ENCODE results near the gene SLC2A13. TPM values are rescaled to one million over a fixed set of nuclear protein-coding genes. Genes with fewer than 3 reads are reported as not detected.

The SLC2A13 gene
- total RNA-seq, 1 experiment from 2014 or later = 12.1 TPM

GRCh38 chr12:40068416-40068815 is 37.5 kb downstream of the SLC2A13 start:
- H3K27ac ChIP-seq (ENCODE audit: low read length) = no peak overlapping the region
- no TSS peak for BruUV-seq (replicated peaks)
- in situ Hi-C loops (cut with HindIII; ENCODE audit: low pct_unique_long_range_greater_than_20kb, low sequenced_read_pairs) = no loop called here
- TF ChIP-seq REST (IDR thresholded peaks at IDR 0.05; ENCODE audit: insufficient read depth in 1 of 2, low read depth in 2 of 2, low read length in 1 of 2) (no peak), TCF7L2 (IDR thresholded peaks at IDR 0.05; ENCODE audit: low read depth, low read length) (no peak), POLR2AphosphoS5 (IDR thresholded peaks at IDR 0.05; ENCODE audit: low read depth, low read length) (no peak), SIN3A (IDR thresholded peaks at IDR 0.05; ENCODE audit: borderline replicate concordance, insufficient read depth, low read depth, low read length) (no peak), CTCF (IDR thresholded peaks at IDR 0.05) (no peak)
- DNase-seq (ENCODE audit: low read depth, low spot score) (no peak), ATAC-seq (no peak)
- H3K4me3 ChIP-seq (ENCODE audit: low read depth in 2 of 2, low read length in 2 of 2) = no peak overlapping the region
- ChIA-PET POLR2A (no interaction called here), CTCF (no interaction called here)
- no peaks in the 10 kb centered on the region for H3K36me3 ChIP-seq (ENCODE audit: control insufficient read depth, insufficient read depth, low read length)
- no peaks in the 10 kb centered on the region for H3K9me3 ChIP-seq (ENCODE audit: control insufficient read depth, insufficient read depth, low read depth, low read length)
- H3K4me1 ChIP-seq (ENCODE audit: control insufficient read depth, insufficient read depth, low read length) = no peaks in the 10 kb centered on the region
- H3K27me3 ChIP-seq (ENCODE audit: control insufficient read depth, insufficient read depth, low read length) = no peaks in the 10 kb centered on the region
- intact Hi-C loops (cut with micrococcal nuclease; ENCODE audit: unreplicated experiment) = no loop called here

- H3K27me3 ChIP-seq (ENCODE audit: control insufficient read depth, insufficient read depth, low read length) = no peaks in the 10 kb centered on the region
- no peak for ATAC-seq
- H3K4me1 ChIP-seq (ENCODE audit: control insufficient read depth, insufficient read depth, low read length) = no peaks in the 10 kb centered on the region
- H3K4me3 ChIP-seq (ENCODE audit: low read depth in 2 of 2, low read length in 2 of 2) = no peak overlapping the region
- TF ChIP-seq REST (IDR thresholded peaks at IDR 0.05; ENCODE audit: insufficient read depth in 1 of 2, low read depth in 2 of 2, low read length in 1 of 2) (no peak), TCF7L2 (IDR thresholded peaks at IDR 0.05; ENCODE audit: low read depth, low read length) (no peak), POLR2AphosphoS5 (IDR thresholded peaks at IDR 0.05; ENCODE audit: low read depth, low read length) (no peak), CTCF (IDR thresholded peaks at IDR 0.05) (no peak), SIN3A (IDR thresholded peaks at IDR 0.05; ENCODE audit: borderline replicate concordance, insufficient read depth, low read depth, low read length) (no peak)
- intact Hi-C loops (cut with micrococcal nuclease; ENCODE audit: unreplicated experiment) = no loop called here
- in situ Hi-C loops (cut with HindIII; ENCODE audit: low pct_unique_long_range_greater_than_20kb, low sequenced_read_pairs) = no loop called here
- no peak overlapping the region for H3K27ac ChIP-seq (ENCODE audit: low read length)
- POLR2A ChIA-PET = interaction anchor here (0.6 kb wide), 1 partner anchor 74 kb away, joined by 3 read pairs; no protein-coding TSS in a partner anchor
- DNase-seq (ENCODE audit: low read depth, low spot score) = no peak
- no peaks in the 10 kb centered on the region for H3K9me3 ChIP-seq (ENCODE audit: control insufficient read depth, insufficient read depth, low read depth, low read length)
- no TSS peak for BruUV-seq (replicated peaks)
- no peaks in the 10 kb centered on the region for H3K36me3 ChIP-seq (ENCODE audit: control insufficient read depth, insufficient read depth, low read length)
- CTCF ChIA-PET = interaction anchor here (0.7 kb wide), 1 partner anchor 482 kb away, joined by 4 read pairs; no protein-coding TSS in a partner anchor
These were observed 40.2 kb downstream of the SLC2A13 start for GRCh38 chr12:40065636-40066035.
